HG03378 (cell line): ENCODE results near the gene PUSL1.
"Not testable (repeated sequence)": the region's sequence is repeated elsewhere in the genome, so short reads cannot be mapped to it uniquely, and the experiment has no call there.

ENCODE experiments used
- ATAC-seq: cut with Tn5 transposase; IDR thresholded peaks from one replicate; pipeline ENCODE4 v1.9.1; 2021; ENCODE audit warnings: mild to moderate bottlenecking, moderate library complexity; ENCODE audit not compliant: unreplicated experiment

The PUSL1 gene

DNA sequence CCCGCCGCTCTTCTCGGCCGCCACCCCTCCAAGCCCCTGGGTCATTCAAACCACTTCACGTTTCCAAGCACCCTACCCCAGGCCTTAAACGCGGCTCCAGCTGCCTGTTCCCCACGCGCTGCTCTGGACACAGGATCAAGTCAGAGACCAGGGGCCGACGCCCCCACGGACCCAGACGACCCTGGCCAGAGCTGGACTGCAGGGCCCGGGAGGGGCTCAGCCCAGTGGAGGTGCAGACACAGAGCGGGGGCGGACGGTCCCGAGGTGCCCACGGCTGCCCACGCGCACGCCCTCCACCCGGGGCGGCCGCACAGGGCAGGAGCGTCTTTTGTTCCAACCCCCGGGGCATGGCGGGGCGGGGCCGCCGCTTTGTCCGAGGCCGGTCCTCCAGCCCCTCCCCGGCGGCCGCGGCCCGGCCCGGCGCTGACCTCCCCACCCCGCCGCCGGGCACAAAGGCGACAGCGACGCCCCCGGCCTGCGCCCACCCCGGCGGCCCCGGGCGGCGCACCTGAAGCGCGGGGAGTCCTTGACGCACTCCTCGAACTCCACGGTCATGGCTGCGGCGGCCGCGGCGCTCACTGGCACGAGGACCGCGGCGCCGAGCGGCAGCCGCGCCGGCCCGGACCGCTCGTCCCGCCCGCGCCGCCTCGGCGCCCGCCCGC lies 1.0 kb upstream of the PUSL1 start:
- ATAC-seq = no peak

DNA sequence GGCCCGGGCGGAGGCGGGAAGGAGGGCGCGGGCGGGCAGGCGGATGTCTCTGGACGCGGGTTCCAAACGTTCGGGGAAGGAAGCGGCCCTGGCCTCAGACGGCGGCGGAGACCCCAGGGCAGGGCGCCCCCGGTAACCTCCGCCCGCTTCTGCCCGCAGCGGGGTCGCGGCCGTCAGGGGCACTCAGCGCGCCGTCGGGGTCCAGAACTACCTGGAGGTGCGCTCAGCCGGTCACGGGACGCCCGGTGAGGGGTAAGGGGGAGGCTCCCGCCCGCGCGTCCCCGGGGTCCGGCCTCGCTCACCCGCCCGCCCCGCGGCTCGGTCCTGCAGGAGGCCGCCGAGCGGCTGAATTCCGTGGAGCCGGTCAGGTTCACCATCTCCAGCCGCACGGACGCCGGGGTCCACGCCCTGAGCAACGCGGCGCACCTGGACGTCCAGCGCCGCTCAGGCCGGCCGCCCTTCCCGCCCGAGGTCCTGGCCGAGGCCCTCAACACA lies 406 bp downstream of the PUSL1 start:
- no peak for ATAC-seq

DNA sequence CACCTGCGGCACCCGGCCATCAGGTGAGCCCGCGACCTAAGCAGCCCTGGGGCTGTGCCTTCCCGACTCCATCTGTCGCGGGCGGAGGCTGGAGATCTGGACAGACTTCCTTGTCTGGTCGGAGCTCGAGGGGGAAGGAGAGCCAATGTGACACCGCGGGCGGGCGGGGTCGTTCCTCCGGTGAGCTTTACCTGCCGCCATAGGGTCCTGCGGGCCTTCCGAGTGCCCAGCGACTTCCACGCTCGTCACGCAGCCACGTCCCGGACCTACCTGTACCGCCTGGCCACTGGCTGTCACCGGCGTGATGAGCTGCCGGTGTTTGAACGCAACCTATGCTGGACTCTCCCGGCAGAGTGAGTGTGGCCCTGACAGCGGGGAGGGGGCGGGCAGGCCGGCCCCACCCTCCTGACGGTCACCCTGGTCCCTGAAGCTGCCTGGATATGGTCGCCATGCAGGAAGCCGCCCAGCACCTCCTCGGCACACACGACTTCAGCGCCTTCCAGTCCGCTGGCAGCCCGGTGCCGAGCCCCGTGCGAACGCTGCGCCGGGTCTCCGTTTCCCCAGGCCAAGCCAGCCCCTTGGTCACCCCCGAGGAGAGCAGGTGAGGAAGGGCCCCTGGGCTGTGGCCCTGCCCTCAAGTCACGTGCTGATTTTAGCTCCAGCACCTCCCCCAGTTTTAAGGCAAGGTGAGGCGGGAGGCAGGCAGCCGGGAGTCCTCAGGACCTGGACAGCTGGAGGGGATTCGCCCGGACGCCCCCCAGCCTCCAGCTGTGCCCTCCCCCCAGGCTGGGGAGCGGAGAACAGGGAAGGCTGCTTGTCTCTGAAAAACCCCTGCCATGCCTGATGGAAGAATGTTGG lies 1.1 kb downstream of the PUSL1 start:
- ATAC-seq = no peak

DNA sequence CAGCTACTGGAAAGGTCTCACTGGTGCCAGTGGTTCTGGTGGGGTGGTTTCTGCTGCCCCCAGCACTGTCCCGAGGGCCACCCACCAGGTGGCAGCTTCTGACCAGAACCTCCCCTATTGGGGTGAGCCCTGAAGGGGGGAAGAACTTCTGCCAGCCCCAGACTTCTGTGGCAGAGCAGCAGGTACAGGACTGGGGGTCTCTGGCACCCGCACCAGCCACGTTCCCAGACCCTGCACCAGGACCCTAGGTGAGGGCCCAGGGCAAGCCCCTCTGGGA lies 1.6 kb downstream of the PUSL1 start:
- no peak for ATAC-seq

DNA sequence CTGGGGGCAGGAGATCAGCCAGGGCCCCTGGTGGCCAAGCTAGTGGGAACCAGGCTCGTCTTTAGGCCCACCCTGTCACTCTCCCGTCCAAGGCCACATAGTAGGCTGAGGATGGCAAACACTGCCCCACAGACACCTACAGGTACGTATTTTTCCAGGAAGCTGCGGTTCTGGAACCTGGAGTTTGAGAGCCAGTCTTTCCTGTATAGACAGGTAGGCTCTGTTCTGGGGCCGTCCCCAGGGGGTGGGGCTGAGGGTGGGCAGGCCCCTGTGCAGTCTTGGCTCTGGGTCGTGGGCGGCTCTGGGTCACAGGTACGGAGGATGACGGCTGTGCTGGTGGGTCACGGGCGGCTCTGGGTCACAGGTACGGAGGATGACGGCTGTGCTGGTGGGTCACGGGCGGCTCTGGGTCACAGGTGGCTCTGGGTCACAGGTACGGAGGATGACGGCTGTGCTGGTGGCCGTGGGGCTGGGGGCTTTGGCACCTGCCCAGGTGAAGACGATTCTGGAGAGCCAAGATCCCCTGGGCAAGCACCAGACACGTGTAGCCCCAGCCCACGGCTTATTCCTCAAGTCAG lies 2.2 kb downstream of the PUSL1 start:
- ATAC-seq = no peak

DNA sequence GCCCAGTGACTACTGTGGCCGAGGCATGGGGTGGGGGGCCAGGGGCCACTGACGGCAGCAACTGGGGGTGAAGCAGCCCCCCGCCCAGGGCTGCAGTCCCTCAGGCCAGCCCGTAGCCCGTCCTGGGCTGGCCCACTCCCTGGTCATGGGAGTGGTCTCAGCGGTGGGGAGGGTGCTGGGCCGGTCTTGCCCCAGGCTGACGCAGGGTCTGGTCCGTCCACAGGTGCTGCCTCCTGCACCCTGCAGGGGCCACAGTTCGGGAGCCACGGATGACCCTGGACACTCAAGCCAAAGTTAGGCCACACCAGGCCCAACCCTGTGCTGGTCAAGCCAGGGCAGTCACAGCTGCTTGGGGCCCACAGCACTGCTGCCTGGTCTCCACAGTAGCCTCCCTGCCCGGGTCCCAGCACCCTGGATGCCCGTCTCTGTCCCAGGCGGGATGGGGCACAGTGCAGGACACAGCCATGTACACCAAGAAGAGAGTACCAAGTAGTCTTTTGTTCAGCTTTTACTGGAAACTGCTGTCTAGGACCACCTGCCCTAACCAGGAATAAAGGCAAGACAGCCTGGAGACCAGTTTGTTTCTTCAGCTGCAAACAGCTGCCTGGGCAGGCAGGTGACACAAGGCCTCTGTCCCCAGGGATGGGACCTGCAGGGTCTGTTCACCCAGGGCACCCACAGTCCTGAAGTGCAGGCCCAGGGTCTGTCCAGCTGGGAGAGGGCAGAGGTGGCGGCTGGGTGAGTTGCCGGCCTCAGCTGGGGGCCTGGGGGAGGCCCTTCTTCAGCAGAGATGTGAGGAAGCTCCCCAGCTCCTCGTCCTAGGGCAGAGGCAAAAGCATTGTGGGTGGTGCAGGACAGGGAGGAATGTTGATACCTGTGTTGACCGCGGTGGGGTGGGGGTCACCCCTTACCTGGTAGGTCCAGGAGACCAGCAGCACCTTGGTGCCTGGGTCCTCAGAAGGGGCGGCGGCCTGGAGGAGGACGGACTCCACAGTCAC lies 3.0 kb downstream of the PUSL1 start:
- ATAC-seq = no peak

DNA sequence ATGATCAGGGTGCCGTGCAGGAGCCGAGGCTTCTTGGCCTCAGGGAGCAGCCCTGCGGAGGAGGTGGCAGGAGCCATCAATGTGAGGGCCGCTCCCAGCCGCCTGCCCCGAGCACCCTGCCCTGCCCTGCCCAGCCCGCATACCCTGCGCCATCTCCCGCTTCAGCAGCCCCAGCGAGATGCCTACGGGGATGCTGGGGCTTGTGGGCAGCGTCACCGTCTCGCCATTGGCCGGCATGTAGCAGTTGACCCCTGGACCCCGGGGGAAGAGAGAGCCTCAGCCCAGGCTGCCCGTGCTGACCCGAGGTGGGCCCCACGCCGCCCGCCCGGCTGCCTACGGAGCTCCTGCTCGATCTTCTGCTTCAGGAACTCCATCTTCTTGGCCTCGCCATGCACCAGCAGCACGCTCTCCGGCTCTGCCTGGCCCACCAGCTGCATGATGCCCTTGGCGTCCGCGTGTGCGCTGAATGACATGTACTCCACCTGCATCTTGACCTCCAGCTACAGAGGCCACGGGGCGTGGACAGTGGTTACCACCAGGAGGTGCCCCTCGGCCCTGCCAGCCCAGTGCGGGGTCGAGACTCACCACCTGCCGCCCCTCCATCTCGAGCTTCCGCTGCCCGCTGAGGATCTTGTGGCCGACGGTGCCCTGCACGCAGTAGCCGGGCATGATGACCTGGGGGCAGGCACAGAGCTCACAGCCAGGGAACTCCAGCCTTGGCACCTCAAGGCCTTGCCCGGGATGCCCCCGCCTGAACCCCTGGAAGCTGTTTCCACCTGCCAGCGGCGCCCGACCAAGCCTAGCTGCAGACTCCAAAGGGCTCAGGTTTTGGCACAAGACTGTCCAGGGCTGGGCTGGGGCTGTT lies 4.3 kb downstream of the PUSL1 start:
- ATAC-seq = no peak

DNA sequence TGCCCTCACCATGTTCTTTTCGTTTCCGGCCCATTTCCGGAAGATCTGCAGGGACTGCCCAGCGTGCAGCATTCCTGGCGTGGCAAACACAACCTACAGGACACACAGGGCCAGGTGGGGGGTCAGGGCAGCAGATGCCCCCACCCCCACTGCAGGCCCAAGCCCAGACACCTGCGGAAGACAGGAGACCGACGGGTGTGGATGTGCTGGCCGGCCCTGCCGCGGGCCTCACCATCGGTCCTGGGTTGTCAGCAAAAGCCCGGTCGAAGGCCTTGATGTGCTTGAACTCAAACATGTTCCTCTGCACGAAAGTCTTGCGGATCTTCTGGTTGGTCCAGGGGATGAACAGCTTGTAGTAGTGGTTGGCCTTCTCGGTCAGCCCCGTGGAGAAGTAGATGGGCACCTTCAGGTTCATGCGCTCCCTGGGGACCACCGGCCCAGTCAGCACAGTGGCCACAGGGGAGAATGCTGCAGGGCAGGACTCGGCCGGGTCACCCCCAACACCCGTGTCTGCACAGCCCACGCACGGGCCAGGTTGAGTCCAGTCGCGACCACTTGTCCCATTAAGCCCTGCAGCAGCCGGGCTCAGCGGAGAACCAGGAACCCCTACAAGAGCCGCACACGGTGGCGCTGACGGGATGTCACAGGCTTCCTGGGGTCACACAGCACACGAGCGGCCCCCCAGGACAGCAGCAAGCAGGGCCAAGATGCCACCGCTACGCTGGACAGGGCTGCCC lies 5.3 kb downstream of the PUSL1 start:
- ATAC-seq = no peak

DNA sequence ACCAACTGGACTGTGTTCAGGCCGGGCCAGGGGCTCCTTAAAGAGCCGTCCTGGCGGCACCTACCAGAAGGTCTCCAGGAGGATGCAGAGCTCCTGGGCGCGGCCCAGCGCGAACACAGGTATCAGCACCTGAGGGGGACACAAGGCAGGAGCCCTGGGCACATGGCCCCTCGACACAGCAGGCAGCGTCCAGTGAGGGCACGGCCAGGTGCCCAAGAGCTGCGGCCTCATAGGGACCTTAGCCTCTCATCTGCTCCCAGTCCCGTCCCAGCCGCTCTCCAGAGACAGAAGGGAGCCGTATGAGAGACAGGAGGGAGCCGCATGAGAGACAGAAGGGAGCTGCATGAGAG lies 5.8 kb downstream of the PUSL1 start:
- no peak for ATAC-seq

DNA sequence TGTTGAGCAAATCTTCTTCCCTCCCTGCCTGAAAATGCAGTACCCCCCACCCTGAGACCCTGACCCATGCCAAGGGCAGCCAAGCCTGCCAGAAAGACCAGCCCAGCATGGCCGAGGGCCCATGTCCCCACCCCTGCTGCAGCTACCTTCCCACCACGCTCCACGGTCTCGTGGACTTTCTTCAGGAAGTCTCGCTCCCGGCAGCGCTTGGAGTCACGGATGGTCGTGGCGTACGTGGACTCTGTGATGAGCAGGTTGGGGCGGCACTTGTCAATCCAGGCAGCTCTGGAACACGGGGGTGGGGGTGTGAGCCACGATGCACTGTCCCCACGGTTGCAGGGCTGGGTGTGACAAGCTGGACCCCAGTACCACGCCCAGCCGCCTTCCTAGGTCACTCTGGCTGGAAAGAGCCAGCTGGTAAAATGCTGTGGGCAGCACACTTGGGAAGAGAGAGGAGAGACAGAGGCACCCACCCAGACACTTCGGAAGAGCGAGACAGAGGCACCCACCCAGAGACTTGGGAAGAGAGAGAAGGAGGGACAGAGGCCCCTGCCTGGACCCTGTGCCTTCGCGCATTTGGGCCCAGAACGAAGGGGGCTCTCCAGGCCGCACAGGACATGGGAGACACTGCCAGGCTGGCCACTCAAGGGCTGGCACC lies 6.4 kb downstream of the PUSL1 start:
- ATAC-seq = no peak

DNA sequence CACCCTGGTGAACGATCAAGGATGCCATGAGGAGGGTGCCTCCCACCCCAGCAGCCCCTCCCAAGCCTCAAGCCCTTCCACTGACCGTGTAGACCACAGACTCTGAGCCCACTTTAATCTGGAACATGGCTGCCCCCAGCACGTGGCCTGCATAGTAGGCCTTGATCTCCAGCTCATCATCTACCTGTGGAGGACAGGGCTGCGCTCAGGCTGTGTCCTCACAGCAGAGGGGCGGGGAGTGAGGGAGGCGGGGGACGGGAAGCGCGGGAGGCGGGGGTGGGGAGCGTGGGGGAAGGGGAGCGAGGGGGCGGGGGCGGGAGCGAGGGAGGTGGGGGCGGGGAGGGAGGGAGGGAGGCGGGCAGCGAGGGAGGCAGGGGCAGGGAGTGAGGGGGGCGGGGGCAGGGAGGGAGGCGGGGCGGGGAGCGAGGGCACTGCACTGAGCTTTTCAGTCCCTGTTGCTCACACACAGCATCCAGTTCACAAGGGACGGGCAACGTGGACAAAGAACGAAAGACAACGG lies 7.1 kb downstream of the PUSL1 start:
- ATAC-seq = no peak

DNA sequence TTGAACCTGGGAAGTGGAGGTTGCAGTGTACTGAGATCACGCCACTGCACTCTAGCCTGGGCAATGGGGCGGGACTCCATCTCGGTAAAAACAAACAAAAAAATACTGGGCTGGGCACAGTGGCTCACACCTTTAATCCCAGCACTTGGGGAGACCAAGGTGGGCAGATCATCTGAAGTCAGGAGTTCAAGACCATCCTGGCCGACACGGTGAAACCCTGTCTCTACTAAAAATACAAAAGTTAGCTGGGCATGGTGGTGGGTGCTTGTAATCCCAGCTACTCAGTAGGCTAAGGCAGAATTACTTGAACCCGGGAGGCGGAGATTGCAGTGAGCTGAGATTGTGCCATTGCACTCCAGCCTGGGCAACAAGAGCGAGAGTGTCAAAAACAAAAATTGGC lies 7.8 kb downstream of the PUSL1 start:
- ATAC-seq = not testable (repeated sequence)

DNA sequence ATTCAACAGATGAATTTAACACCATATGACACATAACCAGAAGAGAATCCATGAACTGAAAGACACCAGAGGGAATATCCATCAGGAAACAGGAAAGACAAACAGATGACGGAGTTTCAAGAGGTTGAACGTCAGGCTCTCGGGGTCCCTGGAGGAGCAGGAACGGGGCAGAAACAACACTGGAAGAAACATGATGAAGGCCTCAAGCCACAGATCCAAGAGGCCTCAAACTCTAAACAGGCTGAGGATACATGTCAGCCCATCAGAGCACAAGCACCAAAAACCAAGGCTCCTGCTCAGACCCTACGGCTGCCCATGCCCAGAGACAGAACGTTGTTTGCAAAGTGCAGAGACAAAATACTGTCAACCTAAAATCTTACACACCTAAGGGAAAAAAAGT lies 9.0 kb downstream of the PUSL1 start:
- ATAC-seq = no peak

DNA sequence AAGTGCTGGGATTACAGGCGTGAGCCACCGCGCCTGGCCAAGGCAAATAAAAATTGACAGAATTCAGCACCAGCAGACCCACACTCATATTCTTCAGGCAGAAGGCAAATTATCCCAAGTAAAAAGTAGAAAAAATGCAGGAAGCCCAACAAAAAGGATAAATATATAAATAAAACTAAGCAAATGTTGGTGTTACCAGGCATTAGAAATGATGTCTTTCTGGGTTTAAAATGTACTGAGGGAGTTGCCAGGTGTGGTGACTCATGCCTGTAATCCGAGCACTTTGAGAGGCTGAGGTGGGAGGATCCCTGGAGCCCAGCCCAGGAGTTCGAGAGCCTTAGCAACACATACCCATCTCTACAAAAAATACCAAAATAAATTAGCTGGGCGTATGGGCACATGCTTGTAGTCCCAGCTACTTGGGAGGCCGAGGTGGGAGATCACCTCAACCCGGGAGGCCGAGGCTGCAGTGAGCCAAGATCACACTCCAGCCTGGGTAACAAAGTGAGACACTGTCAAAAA lies 9.8 kb downstream of the PUSL1 start:
- no peak for ATAC-seq

DNA sequence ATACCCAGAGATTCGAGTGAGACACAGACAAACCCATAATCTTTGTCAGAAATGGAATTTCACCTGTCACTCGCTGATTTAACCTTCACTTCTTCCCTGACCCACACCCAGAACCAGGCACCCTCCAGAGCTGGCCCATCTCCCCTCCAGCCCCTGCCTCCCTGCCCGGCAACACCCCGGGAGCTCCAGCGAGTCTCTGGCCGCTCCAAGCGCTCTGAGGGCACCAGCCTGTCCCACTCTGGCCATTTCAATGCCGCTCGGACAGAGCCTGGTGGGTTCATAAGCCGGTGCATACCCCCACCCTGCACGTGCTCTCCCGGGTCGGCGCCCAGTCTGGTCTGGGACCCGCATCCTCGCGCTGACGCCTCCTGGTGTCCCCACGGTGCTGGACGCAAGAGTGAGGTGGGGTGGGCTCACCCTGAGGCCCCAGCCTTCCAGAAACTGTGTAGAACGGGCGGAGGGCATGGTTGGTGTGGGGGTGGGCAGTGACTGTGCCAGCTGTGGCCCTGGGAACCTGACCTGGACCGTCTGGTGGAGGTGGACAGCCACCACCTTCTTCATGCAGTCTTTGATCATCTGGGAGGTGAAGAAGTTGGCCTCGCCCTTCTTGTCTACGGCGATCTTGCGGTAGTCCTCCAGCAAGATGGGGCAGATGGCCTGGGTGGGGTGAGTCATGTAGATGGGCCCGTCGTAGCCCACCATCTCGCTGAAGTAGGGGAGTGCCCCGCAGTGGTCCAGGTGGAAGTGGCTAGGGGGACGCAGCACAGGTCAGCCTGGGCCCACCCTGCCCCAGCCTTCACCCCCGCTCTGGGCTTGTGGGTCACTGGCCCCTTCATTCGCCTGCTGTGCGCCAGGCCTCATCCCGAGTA lies 10.6 kb downstream of the PUSL1 start:
- ATAC-seq = no peak

DNA sequence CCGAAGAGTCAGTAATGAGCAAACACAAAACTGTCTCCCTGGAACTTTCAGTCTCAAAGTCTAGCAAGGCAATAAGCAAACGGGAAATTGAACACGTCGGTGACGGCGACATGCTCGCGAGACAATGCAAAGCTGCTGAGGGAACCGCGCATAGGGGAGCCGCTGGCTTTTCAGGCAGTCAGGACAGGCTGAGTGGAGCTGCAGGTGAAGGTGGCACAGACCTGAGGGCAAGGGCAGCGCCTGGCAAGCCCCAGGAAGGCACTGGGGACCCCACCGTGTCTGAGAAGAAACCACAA lies 11.2 kb downstream of the PUSL1 start:
- ATAC-seq = no peak

DNA sequence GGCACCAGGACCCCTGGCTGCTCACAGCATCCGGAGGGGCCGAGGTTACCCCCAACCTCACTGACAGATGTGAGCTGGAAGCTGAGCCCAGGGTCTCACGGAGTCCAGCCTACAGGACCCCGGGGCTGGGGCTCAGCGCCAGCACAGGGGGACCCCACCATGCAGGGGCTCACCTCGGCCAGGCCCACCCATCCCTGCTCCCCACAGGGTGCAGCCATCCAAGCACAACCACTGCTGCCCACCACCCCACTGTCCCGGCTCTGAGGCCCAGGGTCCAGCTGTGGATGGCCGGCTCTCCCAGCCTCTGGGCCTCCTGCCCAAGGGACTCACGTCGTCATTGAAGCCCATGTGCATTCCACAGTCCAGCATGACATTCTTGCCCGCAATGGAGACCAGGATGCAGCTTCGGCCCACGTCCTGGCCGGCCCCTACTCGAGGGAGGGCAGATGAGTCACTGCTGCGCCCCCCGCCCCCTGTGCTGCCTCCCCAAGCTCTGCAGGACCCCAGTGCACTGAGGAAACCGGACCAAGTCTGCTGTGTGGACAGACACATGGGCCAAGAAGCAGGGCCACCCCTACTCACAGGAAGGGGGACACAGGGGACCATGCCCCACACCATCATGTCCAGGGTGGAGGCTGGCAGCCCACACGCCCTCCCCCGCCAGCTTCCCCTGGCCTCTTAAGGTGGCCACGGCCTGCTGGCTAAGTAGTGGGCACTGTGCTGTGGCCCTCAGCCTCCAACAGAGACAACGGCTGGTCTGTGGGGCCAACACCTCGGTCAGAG lies 12.5 kb downstream of the PUSL1 start:
- ATAC-seq = no peak
